Neural cell (in vitro differentiated cells): Measurements from ENCODE around the gene P2RY14. TPM values are rescaled to one million over a fixed set of nuclear protein-coding genes. Genes with fewer than 3 reads are reported as not detected.

Experiments used
- H2AFZ ChIP-seq: fragments of 200-600, 300-800 bp; sonication (generic), shearing (Covaris generic); 2 replicates; pipeline ENCODE4 v1.6.0; 2014; ENCODE audit warnings: low read depth, mild to moderate bottlenecking, antibody characterized with exemption, low read length, moderate library complexity
- H3F3A ChIP-seq: fragments of 200-600 bp; shearing (Covaris generic); 2 replicates; pipeline ENCODE4 v1.6.1; 2016; ENCODE audit warnings: mild to moderate bottlenecking, moderate library complexity, mixed read lengths, antibody characterized with exemption, low read length; ENCODE audit not compliant: insufficient read depth, poor library complexity, severe bottlenecking
- H3K27ac ChIP-seq: fragments of 200-600, 300-800 bp; sonication (generic), shearing (Covaris generic); 2 replicates; pipeline ENCODE4 v1.5.1; 2014; ENCODE audit warnings: mild to moderate bottlenecking, low read length, moderate library complexity
- H3K27me3 ChIP-seq: fragments of 300-800, 200-600 bp; sonication (generic), shearing (Covaris generic); 2 replicates; pipeline ENCODE4 v1.6.0; 2014; ENCODE audit warnings: mild to moderate bottlenecking, low read depth, low read length, moderate library complexity; ENCODE audit not compliant: insufficient read depth
- H3K36me3 ChIP-seq: fragments of 300-800, 200-600 bp; sonication (generic), shearing (Covaris generic); 2 replicates; pipeline ENCODE4 v1.5.1; 2014; ENCODE audit warnings: mild to moderate bottlenecking, antibody characterized with exemption, low read length, moderate library complexity; ENCODE audit not compliant: insufficient read depth
- H3K4me2 ChIP-seq: fragments of 300-800, 200-600 bp; sonication (generic), shearing (Covaris generic); 2 replicates; pipeline ENCODE4 v1.6.0; 2014; ENCODE audit warnings: mild to moderate bottlenecking, low read length
- H3K4me3 ChIP-seq: fragments of 300-800, 200-600 bp; sonication (generic), shearing (Covaris generic); 2 replicates; pipeline ENCODE4 v1.5.1; 2014; ENCODE audit warnings: mild to moderate bottlenecking, low read length, moderate library complexity
- H3K79me2 ChIP-seq: fragments of 200-600 bp; shearing (Covaris generic); replicated peaks from 2 replicates; pipeline ENCODE4 v1.6.0; 2014; ENCODE audit warnings: mild to moderate bottlenecking, low read length, moderate library complexity; ENCODE audit not compliant: insufficient read depth
- H3K9ac ChIP-seq: fragments of 300-800, 200-600 bp; sonication (generic), shearing (Covaris generic); 2 replicates; pipeline ENCODE4 v1.6.1; 2016; ENCODE audit warnings: mild to moderate bottlenecking, low read length, mixed read lengths
- H3K9me2 ChIP-seq: fragments of 200-600 bp; shearing (Covaris generic); 2 replicates; pipeline ENCODE4 v1.6.1; 2016; ENCODE audit warnings: mild to moderate bottlenecking, low read length, mixed read lengths; ENCODE audit not compliant: insufficient read depth
- H3K9me3 ChIP-seq: fragments of 200-600, 300-800 bp; sonication (generic), shearing (Covaris generic); 2 replicates; pipeline ENCODE4 v1.6.1; 2016; ENCODE audit warnings: mild to moderate bottlenecking, mixed run types, low read length, moderate library complexity, mixed read lengths
- H4K20me1 ChIP-seq: fragments of 200-600 bp; shearing (Covaris generic); 2 replicates; pipeline ENCODE4 v1.6.1; 2016; ENCODE audit warnings: mild to moderate bottlenecking, mixed run types; ENCODE audit not compliant: insufficient read depth
- CTCF ChIP-seq: fragments of 450-650 bp; IDR thresholded peaks from 2 replicates; pipeline ENCODE4 v1.5.1; 2014; ENCODE audit warnings: antibody characterized with exemption, mild to moderate bottlenecking, moderate library complexity; ENCODE audit not compliant: poor library complexity, severe bottlenecking
- EP300 ChIP-seq: fragments of 450-650 bp; conservative IDR thresholded peaks from 2 replicates; pipeline ENCODE4 v1.6.1; 2014; ENCODE audit warnings: antibody characterized with exemption, mild to moderate bottlenecking, moderate library complexity; ENCODE audit not compliant: poor library complexity, severe bottlenecking
- EZH2 ChIP-seq: fragments of 200-600, 300-800 bp; shearing (Covaris generic), sonication (generic); IDR thresholded peaks from 2 replicates; pipeline ENCODE4 v1.6.1; 2014; ENCODE audit warnings: antibody characterized with exemption, low read length, borderline replicate concordance, mild to moderate bottlenecking; ENCODE audit not compliant: insufficient read depth, poor library complexity, severe bottlenecking
- MXI1 ChIP-seq: fragments of 450-650 bp; conservative IDR thresholded peaks from 2 replicates; pipeline ENCODE4 v1.6.1; 2014; ENCODE audit warnings: antibody characterized with exemption, mild to moderate bottlenecking; ENCODE audit not compliant: poor library complexity, severe bottlenecking
- POLR2AphosphoS5 ChIP-seq: IDR thresholded peaks from 2 replicates; pipeline ENCODE4 v1.6.1; 2012
- RAD21 ChIP-seq: fragments of 450-650 bp; conservative IDR thresholded peaks from 2 replicates; pipeline ENCODE4 v1.6.1; 2014; ENCODE audit warnings: antibody characterized with exemption, mild to moderate bottlenecking, moderate library complexity
- REST ChIP-seq: IDR thresholded peaks from 2 replicates; pipeline ENCODE4 v1.6.1; 2012; ENCODE audit warnings: borderline replicate concordance
- SMC3 ChIP-seq: fragments of 450-650 bp; conservative IDR thresholded peaks from 2 replicates; pipeline ENCODE4 v1.6.1; 2014; ENCODE audit warnings: antibody characterized with exemption, mild to moderate bottlenecking, moderate library complexity; ENCODE audit not compliant: poor library complexity
- TAF1 ChIP-seq: IDR thresholded peaks from 2 replicates; pipeline ENCODE4 v1.6.1; 2012; ENCODE audit warnings: low read depth
- polyA plus RNA-seq: library from polyadenylated mRNA; depleted of rRNA; stranded (reverse); fragments of >200 nt; gene quantifications from 2 replicates; pipeline ENCODE4 v1.2.3, GENCODE V29; 2014

The P2RY14 gene
- polyA plus RNA-seq, 1 donor from 2014 or later, result not detected

GRCh38 chr3:151178208-151178845 lies 100.0 kb downstream of the P2RY14 start:
- no peaks in the 10 kb centered on the region for H3F3A ChIP-seq
- no peaks in the 10 kb centered on the region for H3K36me3 ChIP-seq
- H3K9me3 ChIP-seq, result no peaks in the 10 kb centered on the region
- no peak overlapping the region for H3K4me2 ChIP-seq
- H3K9me2 ChIP-seq, result no peaks in the 10 kb centered on the region
- H3K27me3 ChIP-seq, result no peaks in the 10 kb centered on the region
- TF ChIP-seq EP300 (no peak), POLR2AphosphoS5 (no peak), EZH2 (no peak)
- H4K20me1 ChIP-seq, result no peaks in the 10 kb centered on the region
- H3K9ac ChIP-seq, result no peak overlapping the region
- no peak overlapping the region for H3K27ac ChIP-seq
- H2AFZ ChIP-seq, result no peak overlapping the region
- H3K4me3 ChIP-seq, result no peak overlapping the region
- H3K79me2 ChIP-seq, result no peaks in the 10 kb centered on the region

GRCh38 chr3:151175952-151176351 lies 102.4 kb downstream of the P2RY14 start:
- no peaks in the 10 kb centered on the region for H3K79me2 ChIP-seq
- H4K20me1 ChIP-seq, result no peaks in the 10 kb centered on the region
- no peak overlapping the region for H3K4me2 ChIP-seq
- H3K27me3 ChIP-seq, result no peaks in the 10 kb centered on the region
- H3K9me2 ChIP-seq, result no peaks in the 10 kb centered on the region
- H3K9me3 ChIP-seq, result no peaks in the 10 kb centered on the region
- H3K9ac ChIP-seq, result no peak overlapping the region
- H3F3A ChIP-seq, result no peaks in the 10 kb centered on the region
- H3K4me3 ChIP-seq, result no peak overlapping the region
- H2AFZ ChIP-seq, result no peak overlapping the region
- no peak overlapping the region for H3K27ac ChIP-seq
- no peak for TF ChIP-seq RAD21
- TF ChIP-seq SMC3, result no peak
- TF ChIP-seq CTCF, result no peak
- no peak for TF ChIP-seq POLR2AphosphoS5
- TF ChIP-seq MXI1, result no peak
- no peak for TF ChIP-seq EP300
- TF ChIP-seq REST, result no peak
- no peak for TF ChIP-seq EZH2
- TF ChIP-seq TAF1, result no peak
- H3K36me3 ChIP-seq, result peaks cover 6% of the 10 kb centered on the region
